HG03439 (cell line): Measurements from ENCODE around the gene KRTAP4-9.
"Not testable (repeated sequence)": the region's sequence is repeated elsewhere in the genome, so short reads cannot be mapped to it uniquely, and the experiment has no call there.

ENCODE experiments used
- ATAC-seq: cut with Tn5 transposase; IDR thresholded peaks from one replicate; pipeline ENCODE4 v1.9.1; 2021; ENCODE audit warnings: mild to moderate bottlenecking, moderate library complexity; ENCODE audit not compliant: unreplicated experiment

Gene KRTAP4-9

DNA sequence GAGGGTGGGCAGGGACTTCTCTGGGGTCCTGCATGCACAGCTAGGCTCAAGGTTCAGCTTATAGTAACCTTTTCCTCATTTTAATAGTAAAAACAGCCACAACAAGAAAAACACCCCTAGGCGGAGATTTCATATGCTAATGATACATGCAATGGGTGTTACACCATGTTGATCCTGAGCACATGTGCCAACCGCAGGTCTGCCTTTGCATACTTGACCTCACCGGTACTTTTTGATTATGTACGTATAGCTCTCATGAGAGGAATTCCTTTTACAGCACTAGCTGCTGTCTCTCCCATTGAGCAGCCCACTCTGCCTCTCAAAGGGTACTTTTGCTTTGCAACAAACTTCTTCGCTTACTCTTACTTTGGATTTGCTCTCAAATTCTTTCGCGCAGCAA lies 9.1 kb upstream of the KRTAP4-9 start:
- no peak for ATAC-seq

DNA sequence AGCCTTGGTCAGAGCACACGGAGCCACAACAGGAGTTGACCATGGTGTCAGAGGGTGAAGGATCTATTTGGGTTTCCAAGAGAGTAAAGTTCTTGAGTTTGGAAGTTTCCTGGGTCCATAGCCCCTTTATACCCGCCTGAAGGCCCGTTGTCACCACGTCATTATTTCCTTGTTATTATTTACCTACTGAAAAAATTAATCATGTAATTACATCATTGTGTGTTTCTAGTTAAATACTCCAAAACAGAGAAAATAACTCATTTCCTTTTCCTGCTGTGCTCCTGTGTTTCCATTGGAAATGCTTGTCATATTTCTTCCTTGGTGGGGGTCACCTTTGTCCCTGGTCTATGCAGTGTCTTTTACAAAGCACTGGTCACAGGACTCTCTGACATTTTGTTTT lies 7.1 kb upstream of the KRTAP4-9 start, which contains the start of gene KRTAP4-8:
KRTAP4-8 (minus strand) TSS at position 101 of the 400 bp plus-strand sequence; CDS start at position 43, 58 bp downstream.
- ATAC-seq: no peak

DNA sequence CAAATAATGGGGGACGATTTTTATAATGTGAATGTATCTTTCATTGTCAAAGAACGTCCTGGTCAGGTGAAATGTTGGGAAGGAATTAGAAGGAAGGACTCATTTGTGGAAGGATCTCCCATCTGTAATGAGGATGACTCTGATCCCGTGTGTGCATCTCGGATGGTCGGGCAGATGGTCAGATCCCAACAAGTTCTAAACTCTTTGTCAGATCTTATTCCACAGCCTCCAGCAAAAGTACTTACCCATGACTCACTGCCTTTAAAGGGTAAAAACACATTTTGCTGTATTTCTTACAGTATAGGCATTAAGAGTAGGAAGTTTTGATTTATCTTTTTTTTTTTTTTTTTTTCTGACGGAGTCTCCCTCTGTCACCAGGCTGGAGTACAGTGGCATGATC lies 6.7 kb upstream of the KRTAP4-9 start:
- no peak for ATAC-seq

DNA sequence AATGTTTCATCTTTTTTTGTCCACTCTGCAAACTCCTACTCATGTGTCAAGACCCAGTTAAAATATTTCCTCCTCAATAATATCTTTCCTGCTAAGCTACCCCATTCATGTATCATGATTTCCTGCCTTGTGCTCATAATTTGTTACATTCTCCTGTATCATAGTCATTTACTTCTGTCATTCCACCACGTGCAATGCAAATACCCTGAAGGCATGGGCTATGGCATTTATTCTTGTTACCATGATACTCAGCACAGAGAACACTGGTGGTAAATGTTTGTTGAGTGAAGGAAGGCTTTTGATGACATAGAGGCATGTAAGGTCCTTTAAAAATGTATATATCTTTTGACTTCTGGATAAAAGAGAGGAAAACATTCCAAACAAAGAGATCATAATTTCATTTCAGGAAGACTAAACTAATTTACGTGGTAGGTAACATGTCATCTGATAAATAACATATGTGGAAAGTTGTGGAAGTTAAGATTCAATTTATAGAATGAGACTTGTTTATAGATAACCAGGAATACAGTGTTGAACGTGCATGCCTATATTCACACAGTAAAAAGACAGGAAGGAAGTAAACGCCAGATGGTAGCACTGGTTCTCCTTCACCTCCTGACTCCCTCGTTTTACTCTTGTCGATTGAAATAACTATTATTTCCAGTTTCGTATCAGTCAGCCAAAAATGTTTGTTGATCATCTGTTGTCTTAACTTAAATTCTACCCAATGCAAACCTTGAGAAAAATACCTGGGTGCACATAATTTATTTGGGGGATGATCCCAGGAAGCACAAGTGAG lies 5.3 kb upstream of the KRTAP4-9 start:
- not testable (repeated sequence) for ATAC-seq

DNA sequence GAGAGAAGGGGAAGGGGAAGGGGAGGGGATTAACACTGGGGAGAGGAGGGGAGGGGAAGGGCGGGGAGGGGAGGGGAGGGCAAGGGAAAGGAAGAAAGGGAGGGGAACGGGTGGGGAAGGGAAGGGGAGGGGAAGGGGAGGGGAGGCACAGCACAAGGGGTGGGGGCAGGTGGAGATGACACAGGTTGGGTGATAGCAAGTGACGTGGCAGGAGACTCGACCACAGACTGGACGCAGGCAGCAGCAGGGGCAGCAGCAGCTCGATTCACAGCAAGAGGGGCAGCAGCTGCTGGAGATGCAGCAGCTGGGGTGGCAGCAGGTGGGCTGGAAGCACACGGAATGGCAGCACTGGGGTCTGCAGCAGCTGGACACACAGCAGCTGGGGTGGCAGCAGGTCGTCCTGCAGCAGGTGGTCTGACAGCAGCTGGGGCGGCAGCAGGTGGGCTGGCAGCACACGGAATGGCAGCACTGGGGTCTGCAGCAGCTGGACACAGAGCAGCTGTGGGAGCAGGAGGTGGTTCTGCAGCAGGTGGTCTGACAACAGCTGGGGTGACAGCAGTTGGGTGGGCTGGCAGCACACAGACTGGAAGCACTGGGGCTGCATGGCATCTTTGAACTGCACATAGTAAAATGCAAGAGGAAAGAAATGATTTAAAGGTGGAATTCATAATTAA lies 3.5 kb upstream of the KRTAP4-9 start, which contains the start of gene KRTAP4-16:
KRTAP4-16 (minus strand) TSS at position 624 of the 674 bp plus-strand sequence; CDS start at position 624, 0 bp downstream.
- ATAC-seq: no peak

DNA sequence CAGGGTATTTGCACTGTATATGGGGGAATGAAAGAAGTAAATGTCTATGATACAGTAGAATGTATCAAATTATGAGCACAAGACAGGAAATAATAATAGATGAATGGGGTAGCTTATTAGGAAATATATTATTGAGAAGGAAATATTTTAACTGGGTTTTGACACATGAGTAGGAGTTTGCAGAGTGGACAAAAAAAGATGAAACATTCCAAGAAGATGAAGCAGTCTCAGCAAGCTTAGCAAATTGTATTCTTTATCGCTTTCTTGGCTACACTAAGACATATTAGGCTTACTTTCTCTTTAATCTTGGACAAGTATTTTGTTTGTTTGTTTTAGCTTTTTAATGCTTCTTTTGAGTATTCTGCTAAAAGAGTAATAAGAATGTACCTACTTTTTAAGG lies 1.3 kb upstream of the KRTAP4-9 start:
- ATAC-seq: no peak

DNA sequence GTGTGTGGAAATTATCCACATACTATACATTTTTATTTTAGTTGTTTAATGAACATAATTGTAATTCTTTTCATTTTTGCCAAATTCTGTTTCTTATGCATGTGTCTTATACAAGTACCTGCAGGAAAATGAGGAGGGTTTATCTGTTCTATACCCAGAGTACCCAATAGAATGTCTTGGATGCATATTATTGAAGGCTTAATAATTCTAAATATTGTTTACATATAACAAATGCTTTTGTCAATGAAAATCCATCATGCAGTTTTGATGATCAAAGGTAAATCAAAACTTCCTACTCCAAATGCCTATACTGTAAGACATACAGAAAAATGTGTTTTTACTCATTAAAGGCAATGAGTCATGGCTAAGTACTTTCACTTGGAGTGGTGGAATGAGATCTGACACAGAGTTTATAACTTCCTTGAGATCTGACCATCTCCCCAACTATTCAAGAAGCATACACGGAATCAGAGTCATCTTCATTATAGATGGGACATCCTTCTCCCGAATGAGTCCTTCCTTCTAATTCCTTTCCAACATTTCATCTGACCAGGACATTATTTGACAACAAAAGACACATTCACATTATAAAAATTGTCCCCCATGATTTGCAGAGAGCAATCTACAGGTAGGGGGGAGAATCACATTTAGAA lies 677 bp upstream of the KRTAP4-9 start:
- not testable (repeated sequence) for ATAC-seq

DNA sequence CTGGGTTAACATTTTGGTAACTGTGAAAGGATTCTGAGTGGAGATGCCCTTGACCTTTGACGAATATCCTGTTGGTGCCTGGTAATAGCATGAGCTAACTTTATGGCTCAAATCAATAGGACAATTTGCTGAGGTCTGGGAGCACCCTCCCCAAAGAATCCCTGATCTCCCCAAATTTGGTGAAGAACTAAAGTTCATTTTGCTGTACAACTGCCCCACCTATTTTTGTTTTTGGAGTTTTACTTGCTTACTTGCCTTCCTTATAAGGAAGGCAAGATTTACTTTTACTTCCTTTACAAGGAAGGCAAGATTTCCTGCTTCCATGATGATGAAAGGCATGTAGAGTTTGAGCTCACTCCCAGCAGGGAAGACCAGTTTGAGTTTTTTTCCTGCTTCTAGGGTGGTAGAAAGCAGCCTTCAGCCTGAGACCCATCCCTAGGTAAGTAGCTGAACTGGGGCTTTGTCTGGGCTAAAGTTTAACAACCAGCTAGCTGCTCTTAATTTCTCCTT lies 2.8 kb downstream of the KRTAP4-9 start:
- ATAC-seq: no peak

DNA sequence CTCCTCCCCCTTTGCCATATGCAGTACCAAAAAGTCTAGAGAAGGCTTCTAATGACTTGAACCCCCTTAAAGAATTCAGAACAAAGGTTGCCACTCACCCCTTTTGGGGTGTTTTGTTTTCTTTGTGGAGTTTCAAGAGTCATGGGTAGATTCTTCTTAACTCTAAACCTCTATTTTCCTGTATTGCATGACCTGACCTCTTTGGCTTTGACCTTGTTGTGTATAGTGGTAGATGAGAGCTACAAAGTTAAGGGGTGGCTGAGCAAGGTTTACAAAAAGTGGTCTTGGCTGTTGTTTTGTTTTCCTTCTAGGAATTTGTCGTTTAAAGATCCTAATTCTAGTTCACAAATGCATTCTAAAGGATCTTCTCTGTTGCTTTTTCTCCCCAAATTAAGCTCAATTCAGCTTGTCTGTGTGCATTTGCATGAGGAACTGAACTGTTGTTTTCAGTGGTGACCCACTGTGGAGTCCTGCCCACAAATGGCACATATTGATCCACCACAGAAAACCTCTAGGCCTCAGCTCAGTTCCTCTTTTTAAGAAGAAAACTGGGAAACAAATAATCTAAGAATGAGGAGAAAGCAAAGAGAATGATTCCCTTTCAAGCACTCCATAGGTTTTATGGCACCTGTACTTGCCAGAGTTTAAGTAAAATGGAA lies 3.7 kb downstream of the KRTAP4-9 start:
- ATAC-seq: not testable (repeated sequence)

DNA sequence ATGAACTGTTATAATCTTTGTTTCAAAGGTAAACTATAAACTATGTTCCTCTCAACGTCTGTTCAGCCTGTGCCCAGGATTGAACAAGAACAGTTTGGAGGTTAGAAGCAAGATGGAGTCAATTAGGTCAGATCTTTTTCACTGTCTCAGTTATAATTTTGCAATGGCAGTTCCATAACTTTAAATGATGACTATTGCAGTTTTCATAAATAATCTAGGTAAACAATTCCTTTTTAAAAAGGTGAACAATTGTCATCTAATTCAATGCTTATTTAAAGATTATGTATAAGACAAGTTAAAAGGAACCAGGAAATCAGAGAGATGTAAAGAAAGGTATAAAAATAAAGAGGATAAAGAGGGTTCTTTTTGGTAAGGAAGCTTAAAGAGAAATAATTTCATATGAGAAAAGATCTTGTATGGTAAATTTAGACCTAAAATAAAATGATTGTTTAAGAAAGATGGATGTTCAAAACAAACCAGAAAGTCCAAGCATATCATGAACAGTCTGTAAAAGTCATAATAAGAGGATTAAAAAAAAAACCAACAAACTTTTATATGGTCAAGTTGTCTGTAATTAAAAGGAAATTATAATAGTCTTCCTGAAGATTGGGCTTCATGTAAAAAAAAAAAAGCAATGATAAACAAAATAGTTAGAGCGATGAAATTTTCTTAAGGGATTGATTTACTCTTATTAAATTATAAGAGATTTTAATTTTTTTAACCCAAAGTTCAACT lies 6.1 kb downstream of the KRTAP4-9 start:
- ATAC-seq: no peak

DNA sequence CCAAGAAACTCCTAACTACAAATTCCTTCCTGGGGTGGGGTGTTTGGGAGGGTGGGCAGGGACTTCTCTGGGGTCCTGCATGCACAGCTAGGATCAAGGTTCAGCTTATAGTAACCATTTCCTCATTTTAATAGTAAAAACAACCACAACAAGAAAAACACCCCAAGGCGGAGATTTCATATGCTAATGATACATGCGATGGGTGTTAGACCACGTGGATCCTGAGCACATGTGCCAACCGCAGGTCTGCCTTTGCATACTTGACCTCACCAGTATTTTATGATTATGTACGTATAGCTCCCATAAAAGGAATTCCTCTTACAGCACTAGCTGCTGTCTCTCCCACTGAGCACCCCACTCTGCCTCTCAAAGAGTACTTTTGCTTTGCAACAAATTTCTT lies 11.1 kb downstream of the KRTAP4-9 start:
- no peak for ATAC-seq

DNA sequence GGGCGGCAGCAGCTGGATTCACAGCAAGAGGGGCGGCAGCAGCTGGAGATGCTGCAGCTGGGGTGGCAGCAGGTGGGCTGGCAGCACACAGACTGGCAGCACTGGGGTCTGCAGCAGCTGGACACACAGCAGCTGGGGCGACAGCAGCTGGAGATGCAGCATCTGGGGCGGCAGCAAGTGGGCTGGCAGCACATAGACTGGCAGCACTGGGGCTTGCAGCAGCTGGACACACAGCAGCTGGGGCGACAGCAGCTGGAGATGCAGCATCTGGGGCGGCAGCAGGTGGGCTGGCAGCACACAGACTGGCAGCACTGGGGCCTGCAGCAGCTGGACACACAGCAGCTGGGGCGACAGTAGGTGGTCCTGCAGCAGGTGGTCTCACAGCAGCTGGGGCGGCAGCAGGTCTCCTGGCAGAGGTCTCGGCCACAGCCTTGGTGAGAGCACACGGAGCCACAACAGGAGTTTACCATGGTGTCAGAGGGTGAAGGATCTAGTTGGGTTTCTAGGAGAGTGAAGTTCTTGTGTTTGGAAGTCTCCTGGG lies 12.7 kb downstream of the KRTAP4-9 start, which contains the start of gene KRTAP4-11:
KRTAP4-11 (minus strand) TSS at position 528 of the 541 bp plus-strand sequence; CDS start at position 470, 58 bp downstream.
- not testable (repeated sequence) for ATAC-seq

DNA sequence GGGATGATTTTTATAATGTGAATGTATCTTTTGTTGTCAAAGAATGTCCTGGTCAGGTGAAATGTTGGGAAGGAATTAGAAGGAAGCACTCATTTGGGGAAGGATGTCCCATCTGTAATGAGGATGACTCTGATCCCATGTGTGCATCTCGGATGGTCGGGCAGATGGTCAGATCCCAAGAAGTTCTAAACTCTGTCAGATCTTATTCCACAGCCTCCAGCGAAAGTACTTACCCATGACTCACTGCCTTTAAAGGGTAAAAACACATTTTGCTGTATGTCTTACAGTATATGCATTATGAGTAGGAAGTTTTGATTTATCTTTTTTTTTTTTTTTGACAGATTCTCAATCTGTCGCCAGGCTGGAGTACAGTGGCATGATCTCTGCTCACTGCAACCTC lies 13.5 kb downstream of the KRTAP4-9 start:
- ATAC-seq: no peak

DNA sequence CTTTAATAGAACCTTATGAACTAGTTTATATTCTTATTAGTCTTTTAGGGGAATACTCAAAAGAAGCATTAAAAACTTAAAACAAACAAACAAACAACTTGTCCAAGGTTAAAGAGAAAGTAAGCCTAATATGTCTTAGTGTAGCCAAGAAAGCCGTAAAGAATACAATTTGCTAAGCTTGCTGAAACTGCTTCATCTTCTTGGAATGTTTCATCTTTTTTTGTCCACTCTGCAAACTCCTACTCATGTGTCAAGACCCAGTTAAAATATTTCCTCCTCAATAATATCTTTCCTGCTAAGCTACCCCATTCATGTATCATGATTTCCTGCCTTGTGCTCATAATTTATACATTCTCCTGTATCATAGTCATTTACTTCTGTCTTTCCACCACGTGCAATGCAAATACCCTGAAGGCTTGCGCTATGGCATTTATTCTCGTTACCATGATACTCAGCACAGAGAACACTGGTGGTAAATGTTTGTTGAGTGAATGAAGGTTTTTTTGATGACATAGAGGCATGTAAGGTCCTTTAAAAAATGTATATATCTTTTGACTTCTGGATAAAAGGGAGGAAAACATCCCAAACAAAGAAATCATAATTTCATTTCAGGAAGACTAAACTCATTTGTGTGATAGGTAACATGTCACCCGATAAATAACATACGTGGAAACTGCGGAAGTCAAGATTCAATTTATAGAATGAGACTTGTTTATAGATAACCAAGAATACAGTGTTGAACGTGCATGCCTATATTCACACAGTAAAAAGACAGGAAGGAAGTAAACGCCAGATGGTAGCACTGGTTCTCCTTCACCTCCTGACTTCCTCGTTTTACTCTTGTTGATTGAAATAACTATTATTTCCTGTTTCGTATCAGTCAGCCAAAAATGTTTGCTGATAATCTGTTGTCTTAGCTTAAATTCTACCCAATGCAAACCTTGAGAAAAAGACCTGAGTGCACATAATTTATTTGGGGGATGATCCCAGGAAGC lies 14.8 kb downstream of the KRTAP4-9 start:
- ATAC-seq: not testable (repeated sequence)

DNA sequence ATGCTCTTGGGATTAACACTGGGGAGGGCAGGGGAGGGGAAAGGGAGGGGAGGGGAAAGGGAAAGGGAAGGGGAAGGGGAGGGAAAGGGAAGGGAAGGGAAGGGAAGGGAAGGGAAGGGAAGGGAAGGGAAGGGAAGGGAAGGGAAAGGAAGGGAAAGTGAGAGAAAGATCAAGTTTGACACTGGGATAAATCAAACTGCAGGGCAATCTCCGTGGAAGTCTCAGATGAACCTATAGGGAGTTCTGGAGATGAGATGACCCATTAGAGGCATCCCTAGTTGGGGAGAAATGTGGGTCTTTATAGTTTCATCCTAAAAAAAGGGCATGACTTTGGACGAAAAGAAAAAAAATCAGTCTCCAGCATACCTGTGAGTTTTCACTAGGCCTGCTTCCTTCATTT lies 16.6 kb downstream of the KRTAP4-9 start:
- no peak for ATAC-seq

DNA sequence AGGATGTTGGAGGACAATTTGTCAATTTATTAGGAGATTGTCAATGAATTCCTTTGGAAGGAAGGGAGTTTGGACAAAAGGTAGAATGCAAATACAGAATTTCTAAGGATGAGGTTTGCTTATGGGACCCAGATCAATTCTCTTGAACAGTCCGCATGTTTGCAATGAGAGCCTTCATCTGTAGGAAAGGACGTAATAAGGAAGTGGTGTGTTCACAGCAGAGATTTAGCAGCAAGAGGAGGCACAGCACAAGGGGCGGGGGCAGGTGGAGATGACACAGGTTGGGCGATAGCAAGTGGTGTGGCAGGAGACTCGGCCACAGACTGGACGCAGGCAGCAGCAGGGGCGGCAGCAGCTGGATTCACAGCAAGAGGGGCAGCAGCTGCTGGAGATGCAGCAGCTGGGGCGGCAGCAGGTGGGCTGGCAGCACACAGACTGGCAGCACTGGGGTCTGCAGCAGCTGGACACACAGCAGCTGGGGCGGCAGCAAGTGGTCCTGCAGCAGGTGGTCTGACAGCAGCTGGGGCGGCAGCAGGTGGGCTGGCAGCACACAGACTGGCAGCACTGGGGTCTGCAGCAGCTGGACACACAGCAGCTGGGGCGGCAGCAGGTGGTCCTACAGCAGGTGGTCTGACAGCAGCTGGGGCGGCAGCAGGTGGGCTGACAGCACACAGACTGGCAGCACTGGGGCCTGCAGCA lies 18.3 kb downstream of the KRTAP4-9 start:
- ATAC-seq: not testable (repeated sequence)

DNA sequence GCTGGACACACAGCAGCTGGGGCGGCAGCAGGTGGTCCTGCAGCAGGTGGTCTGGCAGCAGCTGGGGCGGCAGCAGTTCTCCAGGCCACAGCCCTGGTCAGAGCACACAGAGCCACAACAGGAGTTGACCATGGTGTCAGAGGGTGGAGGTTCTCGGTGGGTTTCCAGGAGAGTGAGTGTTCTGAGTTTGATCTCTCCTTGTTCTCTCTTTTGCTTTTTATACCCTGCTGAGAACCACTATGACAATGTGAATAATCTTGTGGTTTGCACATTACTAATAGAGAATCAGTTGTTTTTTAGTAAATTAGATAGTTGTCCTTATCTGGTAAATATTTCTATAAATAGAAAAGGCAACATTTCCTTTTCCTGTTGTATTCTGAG lies 18.8 kb downstream of the KRTAP4-9 start, which contains the start of gene KRTAP4-12:
KRTAP4-12 (minus strand) TSS at position 192 of the 381 bp plus-strand sequence; CDS start at position 132, 60 bp downstream.
- not testable (repeated sequence) for ATAC-seq

DNA sequence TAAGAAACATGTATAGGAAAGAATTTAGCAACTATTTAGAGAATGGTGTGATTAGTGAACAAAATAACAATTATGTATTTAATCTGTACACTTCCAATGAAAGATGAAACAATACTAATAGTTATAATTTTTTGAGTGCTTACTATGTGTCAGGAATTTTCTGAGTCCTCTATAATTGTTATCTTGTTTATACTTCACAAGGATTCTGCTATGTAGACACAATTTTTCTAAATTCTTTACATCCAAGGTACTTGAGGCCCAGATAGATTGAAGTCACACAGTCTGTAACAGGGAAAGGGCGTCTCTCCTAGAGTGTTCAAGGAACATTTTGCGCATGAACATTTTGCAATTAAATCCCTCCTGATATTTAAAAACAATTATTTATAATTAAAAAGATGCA lies 19.9 kb downstream of the KRTAP4-9 start:
- ATAC-seq: no peak
